Epithelial cell of esophagus (primary cell): ENCODE results near the gene ASB7.

Source experiments
- DNase-seq: peaks from one replicate; pipeline ENCODE4 v3.0.0; 2010; ENCODE audit warnings: low read depth
- H3K4me3 ChIP-seq: 2 replicates; pipeline ENCODE4 v1.5.1; 2011; ENCODE audit warnings: mild to moderate bottlenecking, low read length, control low read depth
- TF ChIP-seq, protein P1 (sequence below): IDR thresholded peaks from 2 replicates; pipeline ENCODE4 v1.5.1; 2011; ENCODE audit warnings: low read depth, mild to moderate bottlenecking, low read length, control low read depth, inconsistent platforms; ENCODE audit not compliant: insufficient read depth; ENCODE audit errors: missing control alignments

ASB7 gene

GRCh38 chr15:100661156-100661555, 58.8 kb downstream of the ASB7 start:
- DNase-seq = no peak
- TF ChIP-seq, protein P1, sequence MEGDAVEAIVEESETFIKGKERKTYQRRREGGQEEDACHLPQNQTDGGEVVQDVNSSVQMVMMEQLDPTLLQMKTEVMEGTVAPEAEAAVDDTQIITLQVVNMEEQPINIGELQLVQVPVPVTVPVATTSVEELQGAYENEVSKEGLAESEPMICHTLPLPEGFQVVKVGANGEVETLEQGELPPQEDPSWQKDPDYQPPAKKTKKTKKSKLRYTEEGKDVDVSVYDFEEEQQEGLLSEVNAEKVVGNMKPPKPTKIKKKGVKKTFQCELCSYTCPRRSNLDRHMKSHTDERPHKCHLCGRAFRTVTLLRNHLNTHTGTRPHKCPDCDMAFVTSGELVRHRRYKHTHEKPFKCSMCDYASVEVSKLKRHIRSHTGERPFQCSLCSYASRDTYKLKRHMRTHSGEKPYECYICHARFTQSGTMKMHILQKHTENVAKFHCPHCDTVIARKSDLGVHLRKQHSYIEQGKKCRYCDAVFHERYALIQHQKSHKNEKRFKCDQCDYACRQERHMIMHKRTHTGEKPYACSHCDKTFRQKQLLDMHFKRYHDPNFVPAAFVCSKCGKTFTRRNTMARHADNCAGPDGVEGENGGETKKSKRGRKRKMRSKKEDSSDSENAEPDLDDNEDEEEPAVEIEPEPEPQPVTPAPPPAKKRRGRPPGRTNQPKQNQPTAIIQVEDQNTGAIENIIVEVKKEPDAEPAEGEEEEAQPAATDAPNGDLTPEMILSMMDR = no peak
- H3K4me3 ChIP-seq = no peak overlapping the region

- TF ChIP-seq, protein P1 = no peak
- peak; percentile 26 for DNase-seq
- no peak overlapping the region for H3K4me3 ChIP-seq
Observed at GRCh38 chr15:100663086-100663914, 60.9 kb downstream of the ASB7 start.

DNA sequence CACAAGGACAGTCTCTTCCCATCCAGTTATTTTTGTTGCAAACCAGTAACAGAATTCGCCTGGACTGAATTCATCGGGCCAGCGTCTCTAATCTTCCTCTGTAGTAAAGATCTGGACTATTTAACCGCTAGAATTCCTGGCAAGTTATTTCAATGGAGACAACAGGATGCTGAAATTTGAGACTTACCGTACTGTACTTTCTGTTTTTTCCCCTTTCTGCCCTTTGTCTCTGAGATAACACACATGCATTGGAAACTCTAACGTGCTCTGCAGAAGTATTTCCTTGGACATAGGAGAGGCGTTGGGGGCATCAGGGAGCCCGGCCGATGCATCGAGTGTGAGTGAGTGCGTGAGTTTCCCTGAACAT, 61.5 kb downstream of the ASB7 start:
- H3K4me3 ChIP-seq = no peak overlapping the region
- TF ChIP-seq, protein P1 = no peak
- DNase-seq = no peak

DNA sequence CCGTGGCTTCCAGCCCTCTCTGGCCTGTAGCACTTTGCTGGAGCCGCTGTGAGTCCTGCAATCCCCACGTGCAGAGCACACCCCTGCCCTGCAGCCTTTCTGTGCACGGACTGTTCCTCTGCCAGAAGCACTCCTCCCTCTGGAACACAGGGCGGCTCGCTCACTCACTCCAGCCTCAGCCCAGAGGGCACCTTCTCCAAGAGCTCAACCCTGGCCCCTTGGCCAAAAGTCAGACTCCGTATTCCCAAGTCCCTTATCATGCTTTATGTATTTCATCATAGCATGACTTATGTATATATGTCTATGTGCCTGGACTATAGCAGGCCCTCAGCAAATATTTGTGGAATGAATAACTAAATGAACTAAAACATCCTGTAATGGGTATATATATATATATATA, 63.2 kb downstream of the ASB7 start:
- TF ChIP-seq, protein P1 = no peak
- peak; percentile 47 for DNase-seq
- no peak overlapping the region for H3K4me3 ChIP-seq

GRCh38 chr15:100667405-100668347, 65.3 kb downstream of the ASB7 start:
- TF ChIP-seq, protein P1 = no peak
- DNase-seq = no peak
- H3K4me3 ChIP-seq = no peak overlapping the region

- TF ChIP-seq, protein P1 = no peak
- no peak for DNase-seq
- no peak overlapping the region for H3K4me3 ChIP-seq
Observed at GRCh38 chr15:100668348-100668745, 66.0 kb downstream of the ASB7 start.
